ENCODE results near the gene ELF3. TPM values are rescaled to one million over a fixed set of nuclear protein-coding genes. Genes with fewer than 3 reads are reported as not detected.

Gene ELF3
- total RNA-seq, 2 donors from 2014 or later = 11.8 to 13.2 TPM

GRCh38 chr1:201982082-201982622 is 28.2 kb upstream of the ELF3 start:
- H3K36me3 ChIP-seq (ENCODE audit: control insufficient read depth, insufficient read depth, low read length) = no peaks in the 10 kb centered on the region
- no peak overlapping the region for H3K9ac ChIP-seq (ENCODE audit: extremely low read depth, low read length, poor library complexity, severe bottlenecking)
- peak overlapping the region; percentile 53 for H3K27ac Mint-ChIP-seq
- no peaks in the 10 kb centered on the region for H3K9me3 ChIP-seq (ENCODE audit: control insufficient read depth, low read length)
- DNase-seq = no peak
- H3K27ac ChIP-seq (ENCODE audit: low read depth, low read length) = no peak overlapping the region
- peaks cover 4% of the 10 kb centered on the region for H3K36me3 Mint-ChIP-seq (ENCODE audit: low read depth)
- H3K9me3 Mint-ChIP-seq = no peaks in the 10 kb centered on the region
- no peaks in the 10 kb centered on the region for H3K4me1 ChIP-seq (ENCODE audit: control insufficient read depth, insufficient read depth, low read length)
- peaks cover 6% of the 10 kb centered on the region for H3K4me1 Mint-ChIP-seq
- H3K27me3 Mint-ChIP-seq (ENCODE audit: insufficient read depth) = peaks cover 16% of the 10 kb centered on the region
- H3K4me3 ChIP-seq (ENCODE audit: low read length) = peak overlapping the region; percentile 86
- peak overlapping the region; percentile 77 for H3K4me3 Mint-ChIP-seq
- H3K27me3 ChIP-seq (ENCODE audit: control insufficient read depth, insufficient read depth, low read length, poor library complexity, severe bottlenecking) = no peaks in the 10 kb centered on the region
- 17 to 53% methylated on average over 10 to 31 of the region's 31 CpGs for WGBS, 2 experiments (ENCODE audit: insufficient coverage in 1 of 2, insufficient read length in 1 of 2)
- TF ChIP-seq, protein P1, sequence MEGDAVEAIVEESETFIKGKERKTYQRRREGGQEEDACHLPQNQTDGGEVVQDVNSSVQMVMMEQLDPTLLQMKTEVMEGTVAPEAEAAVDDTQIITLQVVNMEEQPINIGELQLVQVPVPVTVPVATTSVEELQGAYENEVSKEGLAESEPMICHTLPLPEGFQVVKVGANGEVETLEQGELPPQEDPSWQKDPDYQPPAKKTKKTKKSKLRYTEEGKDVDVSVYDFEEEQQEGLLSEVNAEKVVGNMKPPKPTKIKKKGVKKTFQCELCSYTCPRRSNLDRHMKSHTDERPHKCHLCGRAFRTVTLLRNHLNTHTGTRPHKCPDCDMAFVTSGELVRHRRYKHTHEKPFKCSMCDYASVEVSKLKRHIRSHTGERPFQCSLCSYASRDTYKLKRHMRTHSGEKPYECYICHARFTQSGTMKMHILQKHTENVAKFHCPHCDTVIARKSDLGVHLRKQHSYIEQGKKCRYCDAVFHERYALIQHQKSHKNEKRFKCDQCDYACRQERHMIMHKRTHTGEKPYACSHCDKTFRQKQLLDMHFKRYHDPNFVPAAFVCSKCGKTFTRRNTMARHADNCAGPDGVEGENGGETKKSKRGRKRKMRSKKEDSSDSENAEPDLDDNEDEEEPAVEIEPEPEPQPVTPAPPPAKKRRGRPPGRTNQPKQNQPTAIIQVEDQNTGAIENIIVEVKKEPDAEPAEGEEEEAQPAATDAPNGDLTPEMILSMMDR (conservative IDR thresholded peaks at IDR 0.05) = no peak

GRCh38 chr1:201982623-201983379 is 27.6 kb upstream of the ELF3 start, which contains the start of gene RNPEP:
Gene RNPEP (plus strand): TSS chr1:201982648. CDS start chr1:201982667, 19 bp downstream.
- Histone ChIP-seq H3K27ac (ENCODE audit: low read depth, low read length) (peak within 1 kb of the TSS; percentile 60), H3K9me3 (ENCODE audit: control insufficient read depth, low read length) (no peaks in the 10 kb centered on the region), H3K36me3 (ENCODE audit: control insufficient read depth, insufficient read depth, low read length) (no peaks in the 10 kb centered on the region), H3K4me1 (ENCODE audit: control insufficient read depth, insufficient read depth, low read length) (no peaks in the 10 kb centered on the region), H3K27me3 (ENCODE audit: control insufficient read depth, insufficient read depth, low read length, poor library complexity, severe bottlenecking) (no peaks in the 10 kb centered on the region), H3K9ac (ENCODE audit: extremely low read depth, low read length, poor library complexity, severe bottlenecking) (peak within 1 kb of the TSS; percentile 66), H3K4me3 (ENCODE audit: low read length) (peak within 1 kb of the TSS; percentile 86)
- H3K36me3 Mint-ChIP-seq (ENCODE audit: low read depth) = peaks cover 4% of the 10 kb centered on the region
- TF ChIP-seq, protein P1 (conservative IDR thresholded peaks at IDR 0.05) = peak; percentile 49
- peak; percentile 90 for DNase-seq
- no peaks in the 10 kb centered on the region for H3K9me3 Mint-ChIP-seq
- peaks cover 16% of the 10 kb centered on the region for H3K27me3 Mint-ChIP-seq (ENCODE audit: insufficient read depth)
- H3K27ac Mint-ChIP-seq = peak within 1 kb of the TSS; percentile 80
- H3K4me1 Mint-ChIP-seq = peaks cover 6% of the 10 kb centered on the region
- WGBS, 2 experiments (ENCODE audit: insufficient coverage in 1 of 2, insufficient read length in 1 of 2) = 0 to 1% methylated on average over 20 to 80 of the region's 80 CpGs
- peak within 1 kb of the TSS; percentile 77 for H3K4me3 Mint-ChIP-seq

GRCh38 chr1:201983380-201983805 is 27.0 kb upstream of the ELF3 start:
- H3K4me3 Mint-ChIP-seq = peak overlapping the region; percentile 77
- peaks cover 6% of the 10 kb centered on the region for H3K4me1 Mint-ChIP-seq
- DNase-seq = no peak
- Histone ChIP-seq H3K4me1 (ENCODE audit: control insufficient read depth, insufficient read depth, low read length) (no peaks in the 10 kb centered on the region), H3K9ac (ENCODE audit: extremely low read depth, low read length, poor library complexity, severe bottlenecking) (peak overlapping the region; percentile 66), H3K27me3 (ENCODE audit: control insufficient read depth, insufficient read depth, low read length, poor library complexity, severe bottlenecking) (no peaks in the 10 kb centered on the region), H3K4me3 (ENCODE audit: low read length) (peak overlapping the region; percentile 86), H3K27ac (ENCODE audit: low read depth, low read length) (peak overlapping the region; percentile 60), H3K9me3 (ENCODE audit: control insufficient read depth, low read length) (no peaks in the 10 kb centered on the region), H3K36me3 (ENCODE audit: control insufficient read depth, insufficient read depth, low read length) (no peaks in the 10 kb centered on the region)
- H3K27ac Mint-ChIP-seq = peak overlapping the region; percentile 80
- TF ChIP-seq, protein P1 (conservative IDR thresholded peaks at IDR 0.05) = no peak
- peaks cover 4% of the 10 kb centered on the region for H3K36me3 Mint-ChIP-seq (ENCODE audit: low read depth)
- no peaks in the 10 kb centered on the region for H3K9me3 Mint-ChIP-seq
- peaks cover 16% of the 10 kb centered on the region for H3K27me3 Mint-ChIP-seq (ENCODE audit: insufficient read depth)
- 19 to 20% methylated on average over 11 of the region's 11 CpGs for WGBS, 2 experiments (ENCODE audit: insufficient coverage in 1 of 2, insufficient read length in 1 of 2)

Data from endodermal cell (in vitro differentiated cells).